Skin epidermis (tissue), 12 donors: ENCODE data around the gene BOK.
"Not testable (repeated sequence)": the region's sequence is repeated elsewhere in the genome, so short reads cannot be mapped to it uniquely, and the experiment has no call there.

Source experiments
- H3K27ac ChIP-seq, 21 experiments: fragments of 200-600 bp; sonication (generic) in 11 of 21; one replicate each; pipeline ENCODE4 v1.5.0; 2020; ENCODE audit warnings: mild to moderate bottlenecking in 3 of 21, inconsistent platforms in 2 of 21, moderate library complexity in 2 of 21
- H3K4me3 ChIP-seq, 7 experiments: fragments of 200-600 bp; sonication (generic) in 2 of 7; one replicate each; pipeline ENCODE4 v1.5.0; 2020; ENCODE audit warnings: inconsistent platforms in 2 of 7, mild to moderate bottlenecking in 2 of 7, moderate library complexity in 1 of 7

The BOK gene

DNA sequence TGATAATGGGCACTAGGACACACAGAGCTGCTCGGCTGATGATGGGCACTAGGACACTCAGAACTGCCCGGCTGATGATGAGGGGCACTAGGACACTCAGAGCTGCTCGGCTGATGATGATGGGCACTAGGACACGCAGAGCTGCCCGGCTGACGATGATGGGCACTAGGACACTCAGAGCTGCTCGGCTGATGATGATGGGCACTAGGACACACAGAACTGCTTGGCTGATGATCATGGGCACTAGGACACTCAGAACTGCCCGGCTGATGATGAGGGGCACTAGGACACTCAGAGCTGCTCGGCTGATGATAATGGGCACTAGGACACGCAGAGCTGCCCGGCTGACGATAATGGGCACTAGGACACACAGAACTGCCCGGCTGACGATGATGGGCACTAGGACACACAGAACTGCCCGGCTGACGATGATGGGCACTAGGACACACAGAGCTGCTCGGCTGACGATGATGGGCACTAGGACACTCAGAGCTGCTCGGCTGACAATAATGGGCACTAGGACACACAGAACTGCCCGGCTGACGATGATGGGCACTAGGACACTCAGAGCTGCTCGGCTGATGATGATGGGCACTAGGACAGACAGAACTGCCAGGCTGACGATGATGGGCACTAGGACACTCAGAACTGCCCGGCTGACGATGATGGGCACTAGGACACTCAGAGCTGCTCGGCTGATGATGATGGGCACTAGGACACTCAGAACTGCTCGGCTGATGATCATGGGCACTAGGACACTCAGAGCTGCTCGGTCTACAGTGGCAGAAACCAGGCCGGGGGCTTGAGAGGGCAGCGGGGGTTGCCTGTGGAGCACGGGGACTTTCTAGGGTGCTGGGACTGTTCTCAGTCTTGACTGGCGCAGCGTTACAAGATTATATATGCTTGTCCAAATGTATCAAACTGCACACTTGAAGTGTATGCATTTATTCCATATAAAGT lies 32.2 kb downstream of the BOK start:
- not testable (repeated sequence) for H3K4me3 ChIP-seq, H3K27ac ChIP-seq

DNA sequence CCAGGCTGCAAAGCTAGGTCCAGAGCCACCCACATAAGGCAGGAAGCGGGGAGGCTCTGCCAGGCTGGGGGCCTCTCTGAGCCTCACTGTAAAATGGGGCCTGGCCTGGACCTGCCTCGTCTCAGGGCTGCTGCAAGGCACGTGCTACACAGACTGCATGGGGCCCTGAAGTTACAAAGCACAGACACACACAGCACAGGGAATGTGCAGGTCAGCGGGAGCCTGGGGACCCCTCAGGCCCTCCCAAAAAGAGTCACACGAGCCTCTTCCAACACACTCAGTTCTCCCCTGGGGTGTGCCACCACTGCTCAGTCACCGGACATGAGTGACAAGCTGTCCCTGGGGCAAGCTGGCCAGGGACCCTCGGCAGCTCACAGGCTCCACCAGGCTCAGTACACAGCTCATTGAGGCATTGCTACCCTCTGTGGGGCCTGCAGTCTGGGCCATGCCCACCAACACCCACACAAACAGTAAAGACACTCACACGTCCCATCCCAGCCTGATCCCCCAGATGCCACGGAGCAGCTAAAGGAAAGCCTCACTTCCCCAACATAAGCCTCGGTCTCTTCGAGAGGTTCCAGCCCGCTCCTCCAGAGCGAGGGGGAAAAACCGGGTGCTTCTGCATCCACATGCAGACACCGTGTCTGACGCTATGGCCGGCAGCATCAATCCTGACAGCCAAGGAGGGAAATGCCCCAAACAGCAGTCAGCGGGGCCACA lies 33.7 kb downstream of the BOK start:
- H3K4me3 ChIP-seq = no peak overlapping the region
- no peak overlapping the region for H3K27ac ChIP-seq

GRCh38 chr2:241593271-241593670 lies 34.7 kb downstream of the BOK start:
- H3K27ac ChIP-seq = no peak overlapping the region
- no peak overlapping the region for H3K4me3 ChIP-seq

GRCh38 chr2:241595600-241596140 lies 37.1 kb downstream of the BOK start:
- Histone ChIP-seq H3K4me3 (no peak overlapping the region), H3K27ac (no peak overlapping the region)

GRCh38 chr2:241597561-241597960 lies 39.0 kb downstream of the BOK start:
- no peak overlapping the region for H3K27ac ChIP-seq
- no peak overlapping the region for H3K4me3 ChIP-seq

DNA sequence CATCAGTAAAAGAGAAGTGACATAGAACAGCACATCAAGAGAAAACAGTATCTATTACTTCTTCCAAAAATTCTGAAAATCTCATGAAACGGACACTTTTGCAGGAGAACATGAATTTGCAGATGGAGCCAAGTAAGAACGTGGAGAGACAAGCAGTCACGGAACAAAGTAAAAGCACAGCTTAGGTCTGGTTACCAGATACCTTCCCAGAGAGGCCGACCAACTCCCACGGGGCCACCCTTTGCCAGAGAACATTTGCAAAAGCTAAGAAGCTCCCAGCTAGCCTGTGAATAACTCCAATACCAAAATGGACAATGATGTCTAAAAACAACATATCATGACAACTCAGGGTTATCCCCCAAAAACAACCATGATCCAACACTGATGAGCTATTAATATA lies 39.5 kb downstream of the BOK start:
- H3K27ac ChIP-seq = no peak overlapping the region

GRCh38 chr2:241598487-241598886 lies 39.9 kb downstream of the BOK start:
- no peak overlapping the region for H3K27ac ChIP-seq

More for the DNA sequence above, 39.5 kb downstream of the BOK start:
- H3K4me3 ChIP-seq = no peak overlapping the region

DNA sequence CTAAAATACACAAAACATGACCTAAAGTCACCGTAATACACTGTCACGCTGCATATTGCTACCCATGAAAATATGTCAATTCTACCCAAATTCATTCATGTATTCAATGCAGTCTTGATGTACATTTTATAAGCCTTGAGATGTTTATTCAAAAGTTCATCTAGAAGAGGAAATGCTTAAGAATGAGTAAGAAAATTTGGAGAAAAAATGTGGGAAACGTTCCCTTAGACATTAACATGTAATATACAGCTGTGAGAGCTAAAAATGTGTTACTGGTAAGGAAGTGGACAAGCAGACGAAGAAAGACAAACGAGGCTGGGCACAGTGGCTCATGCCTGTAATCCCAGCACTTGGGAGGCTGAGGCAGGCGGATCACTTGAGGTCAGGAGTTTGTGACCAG lies 41.1 kb downstream of the BOK start:
- H3K27ac ChIP-seq = no peak overlapping the region
- no peak overlapping the region for H3K4me3 ChIP-seq

More at GRCh38 chr2:241598487-241598886, 39.9 kb downstream of the BOK start:
- no peak overlapping the region for H3K4me3 ChIP-seq

GRCh38 chr2:241601841-241602240 lies 43.3 kb downstream of the BOK start:
- H3K4me3 ChIP-seq = no peak overlapping the region
- H3K27ac ChIP-seq = no peak overlapping the region

DNA sequence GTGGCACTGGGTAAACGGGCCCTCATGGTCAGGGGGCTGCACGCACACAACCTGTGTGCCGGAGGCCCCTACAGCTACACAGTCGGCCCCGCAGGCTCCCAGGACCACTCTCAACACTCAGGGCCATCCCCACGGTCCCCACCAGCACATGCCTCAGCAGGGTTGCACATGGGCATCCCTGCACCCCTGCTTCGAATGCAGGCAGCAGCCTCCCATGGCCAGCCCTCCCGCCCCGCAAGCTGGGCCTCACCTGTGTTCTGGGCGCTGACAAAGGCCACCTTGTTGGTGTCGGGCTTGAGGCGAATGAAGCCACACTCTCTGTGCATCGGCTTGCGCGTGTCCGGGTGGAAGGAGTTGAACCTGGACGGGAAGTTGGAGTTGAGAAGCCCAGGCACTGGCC lies 44.2 kb downstream of the BOK start:
- Histone ChIP-seq H3K4me3 (no peak overlapping the region), H3K27ac (no peak overlapping the region)

DNA sequence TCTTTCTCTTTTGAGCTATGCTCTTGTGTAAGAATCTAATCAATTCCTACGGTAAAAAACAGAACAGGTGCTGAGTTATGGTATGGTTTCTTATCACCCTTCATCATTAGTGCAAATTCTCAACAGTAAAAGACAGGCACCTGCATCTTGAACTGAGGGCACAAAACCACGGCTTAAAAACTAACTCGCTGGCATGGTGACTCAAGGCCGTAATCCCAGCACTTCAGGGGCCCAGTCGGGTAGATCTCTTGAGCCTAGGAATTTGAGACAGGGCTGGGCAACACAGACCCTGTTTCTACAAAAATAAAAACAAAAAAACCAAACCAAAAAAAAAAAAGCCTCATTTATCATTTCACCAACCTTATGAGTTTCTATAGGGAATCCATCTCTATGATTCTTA lies 45.1 kb downstream of the BOK start:
- Histone ChIP-seq H3K4me3 (no peak overlapping the region), H3K27ac (no peak overlapping the region)

- Histone ChIP-seq H3K27ac (no peak overlapping the region), H3K4me3 (no peak overlapping the region)
Measured at GRCh38 chr2:241606186-241606585, 47.6 kb downstream of the BOK start.

GRCh38 chr2:241607162-241607885 lies 48.8 kb downstream of the BOK start:
- Histone ChIP-seq H3K27ac (no peak overlapping the region), H3K4me3 (no peak overlapping the region)

- H3K27ac ChIP-seq = no peak overlapping the region
- no peak overlapping the region for H3K4me3 ChIP-seq
Measured at GRCh38 chr2:241608881-241609280, 50.3 kb downstream of the BOK start.

GRCh38 chr2:241609859-241610793 lies 51.6 kb downstream of the BOK start:
- H3K27ac ChIP-seq = peak overlapping the region in 18 of 21 experiments; percentile 2 to 85 (median 62)

GRCh38 chr2:241611062-241611461 lies 52.5 kb downstream of the BOK start:
- Histone ChIP-seq H3K27ac (peak overlapping the region in 7 of 21 experiments; percentile 65 to 85 (median 79)), H3K4me3 (no peak overlapping the region)

More at GRCh38 chr2:241609859-241610793, 51.6 kb downstream of the BOK start:
- H3K4me3 ChIP-seq = peak overlapping the region; percentile 24 to 49 (median 41)

- peak overlapping the region in 2 of 21 experiments; percentile 35 to 61 for H3K27ac ChIP-seq
Measured at GRCh38 chr2:241612156-241613016, 53.8 kb downstream of the BOK start.

More at GRCh38 chr2:241612156-241613016, 53.8 kb downstream of the BOK start:
- H3K4me3 ChIP-seq = no peak overlapping the region
